Effector CD8-positive, alpha-beta T cell (primary cell): ENCODE measurements around the gene RPP40.
"Not testable (repeated sequence)": the region's sequence is repeated elsewhere in the genome, so short reads cannot be mapped to it uniquely, and the experiment has no call there.

Experiments
- DNase-seq: peaks from one replicate; lab custom pipeline; 2025; lab: John Stamatoyannopoulos, UW

Gene RPP40

GRCh38 chr6:5020142-5020541, 16.3 kb upstream of the RPP40 start:
- no peak for DNase-seq

- DNase-seq = no peak
These were observed 10.3 kb upstream of the RPP40 start for GRCh38 chr6:5014072-5014561.

DNA sequence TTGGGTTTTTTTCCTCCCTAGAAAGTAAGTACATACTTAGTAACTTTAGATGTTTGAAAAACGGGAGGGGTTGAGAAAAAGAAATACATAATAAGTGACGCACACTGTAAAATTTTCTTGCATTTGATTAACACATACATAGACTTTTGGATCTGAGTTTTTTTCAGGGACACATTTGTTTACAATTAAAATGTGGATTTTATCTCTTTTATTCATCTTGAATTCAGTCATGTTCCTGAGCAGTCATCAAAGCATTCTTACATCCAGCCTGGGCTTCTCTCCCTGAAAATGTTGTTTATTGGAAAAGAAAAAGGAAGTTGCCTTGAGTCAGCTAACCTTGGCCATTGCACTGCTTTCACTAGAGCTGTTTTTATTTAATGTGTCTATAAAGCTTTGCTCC, 8.7 kb upstream of the RPP40 start:
- DNase-seq = no peak

DNA sequence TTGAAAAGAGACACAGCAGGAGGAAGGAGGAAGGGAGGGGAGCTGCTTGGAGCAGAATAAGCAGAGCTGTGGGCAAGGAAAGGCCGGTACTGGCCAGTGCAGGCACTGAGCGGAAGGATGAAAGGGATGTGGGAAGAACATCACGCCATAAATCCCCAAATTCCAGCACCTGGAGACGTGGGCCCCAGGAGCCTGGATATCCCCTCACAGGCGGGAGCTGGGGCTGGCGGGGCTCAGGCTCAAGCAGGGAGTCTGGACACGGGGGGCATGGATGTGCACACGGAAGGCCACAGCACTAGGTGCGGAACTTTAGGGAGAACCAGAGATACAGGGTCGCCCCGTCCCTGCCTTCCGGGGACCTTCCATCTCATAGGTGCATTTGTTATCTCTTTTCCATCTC, 7.5 kb upstream of the RPP40 start:
- DNase-seq = no peak

GRCh38 chr6:5007531-5007930, 3.7 kb upstream of the RPP40 start:
- DNase-seq = no peak

- no peak for DNase-seq
These were observed 2.4 kb upstream of the RPP40 start for GRCh38 chr6:5006222-5006621.

- not testable (repeated sequence) for DNase-seq
These were observed 1.2 kb upstream of the RPP40 start for GRCh38 chr6:5005038-5005433.

DNA sequence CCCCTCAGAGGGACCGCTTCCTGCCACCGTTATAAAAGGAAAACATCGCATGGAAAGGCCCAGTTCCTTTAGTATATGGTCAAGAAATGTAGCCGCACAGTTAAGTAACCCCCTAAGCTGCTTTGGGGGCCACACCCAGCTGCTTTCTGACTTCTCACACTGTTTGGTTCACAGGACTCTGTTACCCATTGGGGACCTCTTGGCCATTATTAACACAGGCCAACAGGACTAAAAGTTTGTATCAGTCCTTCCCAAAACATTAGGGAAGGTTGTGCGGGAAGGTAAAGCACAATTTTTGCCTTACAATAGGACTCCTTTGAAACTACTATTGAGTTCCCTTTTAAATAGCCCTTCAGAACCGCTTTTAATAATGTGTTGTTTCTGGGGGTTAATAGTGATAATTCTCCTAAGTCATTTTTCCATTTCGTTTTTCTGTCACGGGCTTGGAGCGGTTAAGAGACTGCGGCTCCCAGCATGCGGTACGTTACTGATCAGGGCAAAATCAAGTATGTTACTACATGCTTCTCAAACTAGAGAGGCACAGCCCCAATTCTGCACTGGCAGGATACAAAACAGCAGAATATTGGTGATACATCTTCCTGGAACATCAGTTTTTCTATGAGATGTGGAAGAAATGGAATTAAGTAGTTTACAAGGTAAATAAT, 668 bp upstream of the RPP40 start:
- no peak for DNase-seq

DNA sequence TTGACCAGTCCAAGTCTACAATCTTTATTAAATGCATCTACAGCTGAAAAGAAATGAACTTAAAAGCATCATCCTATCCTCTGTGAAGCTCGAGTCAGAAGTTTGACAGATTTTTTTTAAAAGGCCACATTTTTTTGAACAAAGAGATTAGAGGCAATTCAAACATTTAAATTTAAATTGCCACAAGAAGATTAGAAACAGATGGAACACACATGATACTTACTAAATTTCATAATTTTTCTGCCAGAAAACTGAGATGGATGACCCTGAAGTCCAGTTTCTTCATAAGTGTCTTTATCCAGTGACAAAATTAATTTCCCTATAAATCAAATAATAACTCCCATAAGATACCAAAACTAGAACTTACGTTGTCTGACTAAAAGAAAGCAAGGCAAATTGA, 4.3 kb downstream of the RPP40 start:
- no peak for DNase-seq

- no peak for DNase-seq
These were observed 6.0 kb downstream of the RPP40 start for GRCh38 chr6:4997862-4998261.

DNA sequence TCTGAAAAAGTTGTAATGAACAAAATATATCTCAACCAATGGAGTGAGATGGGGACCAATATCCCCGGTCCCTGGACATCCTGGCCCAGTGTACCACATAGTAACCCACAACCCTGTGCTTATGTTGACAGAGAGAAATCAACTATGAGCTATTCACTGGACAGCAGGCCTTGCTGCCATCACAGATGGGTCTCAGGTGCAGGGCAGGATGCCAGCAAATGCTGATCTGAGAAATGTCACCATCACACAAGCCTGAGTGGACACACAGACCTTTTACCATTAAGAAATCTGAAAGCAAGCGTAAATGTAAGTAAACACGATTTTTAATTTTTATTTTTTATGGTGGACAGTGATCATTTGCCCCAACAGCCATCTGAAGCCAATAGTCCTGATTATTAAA, 9.1 kb downstream of the RPP40 start:
- no peak for DNase-seq

DNA sequence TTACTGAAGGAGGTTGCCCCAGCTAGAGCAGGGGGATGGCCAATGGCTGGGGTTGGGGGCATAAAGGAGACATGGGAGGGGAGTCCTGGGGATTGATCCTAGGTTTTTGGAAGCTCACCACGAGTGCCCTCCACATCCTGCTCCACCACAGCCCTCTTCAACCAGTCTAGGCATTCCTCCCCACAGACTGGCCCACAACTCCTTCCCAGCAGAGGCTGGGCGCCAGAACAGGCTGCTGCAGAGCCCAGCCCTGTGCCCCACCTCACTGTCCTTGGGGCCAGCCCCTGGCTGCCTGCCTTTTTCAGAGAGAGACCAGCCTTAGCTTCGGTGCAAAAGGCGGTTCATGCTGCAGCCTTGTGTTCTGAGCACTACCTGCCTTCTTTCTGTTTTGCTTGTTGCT, 16.4 kb downstream of the RPP40 start:
- no peak for DNase-seq

GRCh38 chr6:4986999-4987398, 16.8 kb downstream of the RPP40 start:
- no peak for DNase-seq

- DNase-seq = no peak
These were observed 20.5 kb downstream of the RPP40 start for GRCh38 chr6:4983322-4983721.

DNA sequence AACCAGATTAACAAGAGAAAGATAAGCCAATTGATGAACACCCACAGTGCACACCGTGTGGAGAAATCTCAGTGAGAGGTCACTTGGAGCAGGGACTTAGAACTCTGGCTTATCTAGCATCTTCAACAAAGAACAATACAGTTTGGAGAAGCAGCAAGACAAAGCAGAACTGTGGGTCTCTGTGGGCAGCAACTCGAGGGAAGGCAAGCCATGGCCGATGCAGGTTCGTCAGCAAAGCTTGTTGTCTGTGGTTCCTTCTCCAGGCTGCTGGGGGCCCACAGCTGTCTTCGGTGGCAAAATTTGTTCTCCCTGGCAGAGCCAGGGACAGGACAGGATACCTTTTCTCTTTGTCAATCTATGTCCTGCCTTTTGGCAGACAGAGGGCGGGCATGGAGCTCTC, 22.1 kb downstream of the RPP40 start:
- no peak for DNase-seq

DNA sequence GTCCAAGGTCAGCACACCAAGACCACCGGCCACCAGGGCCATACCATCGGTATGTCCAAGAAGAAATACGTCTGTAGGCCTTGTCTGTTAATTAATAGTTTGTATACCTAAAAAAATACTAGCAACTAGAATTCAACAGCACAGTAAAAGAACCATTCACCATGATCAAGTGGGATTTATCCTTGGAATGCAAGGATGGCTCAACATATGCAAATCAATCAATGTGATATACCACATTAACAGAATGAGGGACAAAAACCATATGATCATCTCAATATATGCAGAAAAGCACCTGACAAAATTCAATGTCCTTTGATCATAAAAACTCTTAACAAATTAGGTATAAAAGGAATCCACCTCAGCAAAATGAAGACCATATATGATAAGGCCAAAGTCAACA, 24.4 kb downstream of the RPP40 start:
- no peak for DNase-seq

- no peak for DNase-seq
These were observed 26.4 kb downstream of the RPP40 start for GRCh38 chr6:4977468-4977867.

GRCh38 chr6:4975506-4975905, 28.3 kb downstream of the RPP40 start:
- no peak for DNase-seq

DNA sequence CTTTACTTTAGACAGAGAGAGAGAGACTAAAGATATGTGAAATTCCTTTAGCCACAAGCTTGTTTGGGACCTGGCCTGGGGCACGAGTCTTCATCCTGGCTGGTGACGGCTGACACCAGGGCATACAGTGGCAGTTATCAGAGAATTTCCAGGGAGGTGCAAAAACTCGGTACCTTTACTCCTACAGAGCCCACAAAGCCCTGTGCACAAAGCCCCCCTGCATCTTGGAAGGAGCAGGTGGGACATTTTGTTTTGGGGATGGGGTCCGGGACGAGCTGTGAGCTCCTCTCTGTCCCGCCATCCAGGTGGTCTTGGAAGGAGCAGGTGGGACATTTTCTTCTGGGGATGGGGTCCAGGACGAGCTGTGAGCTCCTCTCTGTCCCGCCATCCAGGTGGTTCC, 28.9 kb downstream of the RPP40 start:
- DNase-seq = no peak

DNA sequence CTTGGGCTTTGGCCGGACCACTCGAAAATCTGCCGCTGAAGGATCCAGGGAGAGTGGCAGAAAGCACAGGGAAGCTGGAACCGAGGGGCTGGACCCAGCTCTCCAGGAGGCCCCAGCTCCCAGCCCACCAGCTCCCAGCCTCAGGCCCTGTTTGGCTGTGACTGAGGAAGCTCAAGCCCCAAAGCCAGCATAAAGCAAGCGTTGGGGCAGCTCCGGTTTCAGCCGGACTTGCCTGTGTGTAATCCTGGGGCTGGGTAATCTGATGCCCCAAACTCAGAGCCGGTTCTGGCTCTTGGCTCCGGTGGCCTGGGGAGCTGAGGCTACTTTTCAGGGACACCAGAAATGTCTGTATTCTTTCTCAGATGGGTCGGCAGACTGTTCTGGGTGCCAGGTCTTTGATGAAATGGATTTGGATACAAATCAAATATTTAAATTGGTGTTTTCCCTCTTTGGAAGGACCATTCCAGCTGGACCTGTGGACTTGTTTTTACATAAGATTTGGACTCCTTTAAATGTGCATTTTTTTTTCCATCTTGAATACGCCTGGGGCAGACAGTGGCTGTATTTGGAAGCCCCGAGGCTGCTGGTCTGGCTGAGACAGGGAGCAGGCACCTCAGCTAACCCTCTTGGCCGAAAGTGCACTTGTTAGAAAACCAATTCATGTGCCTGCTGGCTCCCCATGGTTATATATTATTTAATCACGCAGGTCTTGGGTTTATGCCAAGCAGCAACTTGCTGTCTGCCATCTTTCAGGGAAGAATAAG, 29.7 kb downstream of the RPP40 start:
- no peak for DNase-seq

GRCh38 chr6:4973415-4973814, 30.4 kb downstream of the RPP40 start:
- DNase-seq = no peak

DNA sequence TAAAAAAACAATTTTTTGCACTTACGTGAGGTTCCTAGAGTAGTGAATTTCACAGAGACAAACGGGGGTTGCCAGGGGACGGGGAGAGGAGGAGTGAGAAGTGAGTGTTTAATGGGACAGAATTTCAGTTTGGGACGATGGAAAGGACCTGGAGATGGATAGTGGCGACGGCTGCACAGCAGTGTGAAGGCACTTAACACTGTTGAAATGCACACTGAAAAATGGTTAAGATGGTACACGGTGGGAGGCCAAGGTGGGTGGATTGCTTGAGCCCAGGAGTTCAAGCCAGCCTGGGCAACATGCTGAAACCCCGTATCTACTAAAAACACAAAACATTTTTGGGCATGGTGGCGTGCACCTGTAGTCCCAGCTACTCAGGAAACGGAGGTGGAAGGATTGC, 31.4 kb downstream of the RPP40 start:
- DNase-seq = no peak

- DNase-seq = no peak
These were observed 32.0 kb downstream of the RPP40 start for GRCh38 chr6:4971851-4972250.
